NCI-H1092 (cell line): Measurements from ENCODE around the gene DNER.

Experiments
- DNase-seq: peaks from one replicate; lab custom pipeline; 2025; lab: John Stamatoyannopoulos, UW

DNER gene

GRCh38 chr2:229335877-229336346 lies 378.4 kb downstream of the DNER start:
- no peak for DNase-seq

GRCh38 chr2:229335330-229335729 lies 379.0 kb downstream of the DNER start:
- DNase-seq: no peak

GRCh38 chr2:229330952-229331351 lies 383.4 kb downstream of the DNER start:
- DNase-seq: no peak

- DNase-seq: no peak
Observed at GRCh38 chr2:229319558-229319957, 394.8 kb downstream of the DNER start.

GRCh38 chr2:229314117-229314516 lies 400.2 kb downstream of the DNER start:
- no peak for DNase-seq

GRCh38 chr2:229313591-229313990 lies 400.8 kb downstream of the DNER start:
- no peak for DNase-seq
